Loucy (cell line): ENCODE results near the gene PLIN5.

Source experiments
- H2AFZ ChIP-seq: fragments of 200-600 bp; sonication (generic); 2 replicates; pipeline ENCODE4 v1.6.0; 2016; ENCODE audit warnings: antibody characterized with exemption, mild to moderate bottlenecking, low read length, moderate library complexity
- H3F3A ChIP-seq: fragments of 200-600 bp; 2 replicates; pipeline ENCODE4 v1.6.0; 2016; ENCODE audit warnings: antibody characterized with exemption, low read depth, mild to moderate bottlenecking
- H3K27me3 ChIP-seq: fragments of 200-600 bp; sonication (generic); 2 replicates; pipeline ENCODE4 v1.6.1; 2014; ENCODE audit warnings: low read length, mild to moderate bottlenecking; ENCODE audit not compliant: insufficient read depth, poor library complexity, severe bottlenecking
- H3K36me3 ChIP-seq: fragments of 200-600 bp; sonication (generic); 2 replicates; pipeline ENCODE4 v1.6.1; 2016; ENCODE audit warnings: low read length; ENCODE audit not compliant: insufficient read depth
- H3K4me1 ChIP-seq: fragments of 200-600 bp; sonication (generic); 2 replicates; pipeline ENCODE4 v1.5.1; 2014; ENCODE audit warnings: low read length, mild to moderate bottlenecking; ENCODE audit not compliant: insufficient read depth, poor library complexity, severe bottlenecking
- H3K4me2 ChIP-seq: fragments of 200-600 bp; sonication (generic); 2 replicates; pipeline ENCODE4 v1.6.0; 2014; ENCODE audit warnings: antibody characterized with exemption, low read length, low read depth, mild to moderate bottlenecking; ENCODE audit not compliant: poor library complexity, severe bottlenecking
- H3K4me3 ChIP-seq: fragments of 200-600 bp; sonication (generic); 2 replicates; pipeline ENCODE4 v1.5.1; 2014; ENCODE audit warnings: low read length, mild to moderate bottlenecking, mixed read lengths; ENCODE audit not compliant: poor library complexity, severe bottlenecking
- H3K79me2 ChIP-seq: fragments of 200-600 bp; sonication (generic); 2 replicates; pipeline ENCODE4 v1.6.1; 2014; ENCODE audit warnings: low read length; ENCODE audit not compliant: insufficient read depth
- H3K9ac ChIP-seq: fragments of 200-600 bp; sonication (generic); 2 replicates; pipeline ENCODE4 v1.6.0; 2014; ENCODE audit warnings: mild to moderate bottlenecking, low read depth, low read length, moderate library complexity; ENCODE audit not compliant: poor library complexity, severe bottlenecking
- H3K9me2 ChIP-seq: fragments of 200-600 bp; sonication (generic); replicated peaks from 2 replicates; pipeline ENCODE4 v1.6.1; 2016; ENCODE audit warnings: low read depth, low read length, mixed read lengths
- H3K9me3 ChIP-seq: fragments of 200-600 bp; sonication (generic); 2 replicates; pipeline ENCODE4 v1.6.1; 2014; ENCODE audit warnings: mild to moderate bottlenecking, antibody characterized with exemption, low read length, low read depth; ENCODE audit not compliant: insufficient read depth
- H4K20me1 ChIP-seq: fragments of 200-600 bp; sonication (generic); 2 replicates; pipeline ENCODE4 v1.6.0; 2014; ENCODE audit warnings: antibody characterized with exemption, low read length, mild to moderate bottlenecking; ENCODE audit not compliant: insufficient read depth, poor library complexity, severe bottlenecking
- EZH2phosphoT487 ChIP-seq: fragments of 200-600 bp; IDR thresholded peaks from 2 replicates; pipeline ENCODE4 v1.6.1; 2018; ENCODE audit warnings: antibody characterized with exemption, mild to moderate bottlenecking, moderate library complexity, borderline replicate concordance
- TF ChIP-seq, protein P1 (sequence below): fragments of 200-600 bp; sonication (generic); conservative IDR thresholded peaks from 2 replicates; pipeline ENCODE4 v1.5.1; 2014; ENCODE audit warnings: mild to moderate bottlenecking, antibody characterized with exemption, low read length

Gene PLIN5

DNA sequence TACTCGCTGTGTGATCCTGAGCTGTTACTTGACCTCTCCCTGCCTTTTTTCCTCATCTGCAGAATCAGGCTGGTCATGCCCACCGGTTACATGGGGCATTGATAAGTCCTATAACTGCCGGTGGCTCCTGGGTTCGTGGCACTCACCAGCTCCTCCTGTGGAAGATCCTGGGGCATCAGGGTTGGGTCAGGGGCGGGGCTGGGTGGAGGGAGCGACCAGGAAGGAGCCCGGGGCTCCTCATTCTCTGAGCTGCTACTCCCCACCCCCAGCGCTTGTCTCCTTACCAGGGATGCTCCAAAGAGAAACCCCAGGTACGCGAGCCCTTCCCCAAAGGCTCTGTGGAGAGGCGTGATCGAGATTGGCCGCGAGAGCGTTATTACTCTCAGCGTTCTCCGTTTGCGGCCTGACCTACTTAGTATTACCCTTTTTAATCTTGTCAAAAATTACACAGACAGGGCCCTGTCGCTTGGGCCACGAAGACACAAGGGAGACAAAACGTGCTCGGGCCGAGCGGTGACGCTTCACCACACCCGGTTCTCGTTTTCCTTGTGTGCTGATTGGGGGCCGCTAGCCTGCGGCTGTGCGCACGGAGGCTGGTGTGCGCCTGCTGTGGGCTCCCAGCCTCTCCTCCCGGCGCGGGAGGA lies 52.2 kb downstream of the PLIN5 start:
- Histone ChIP-seq H3K9me2 (no peaks in the 10 kb centered on the region), H3K4me3 (no peak overlapping the region), H3K79me2 (no peaks in the 10 kb centered on the region), H3K9me3 (no peaks in the 10 kb centered on the region), H3K27me3 (no peaks in the 10 kb centered on the region), H3K4me1 (no peaks in the 10 kb centered on the region), H3F3A (no peaks in the 10 kb centered on the region), H2AFZ (no peak overlapping the region), H3K4me2 (no peak overlapping the region), H3K36me3 (peaks cover 3% of the 10 kb centered on the region; the same call in 1 of the 2 replicates), H4K20me1 (no peaks in the 10 kb centered on the region), H3K9ac (no peak overlapping the region)
- TF ChIP-seq, protein P1, sequence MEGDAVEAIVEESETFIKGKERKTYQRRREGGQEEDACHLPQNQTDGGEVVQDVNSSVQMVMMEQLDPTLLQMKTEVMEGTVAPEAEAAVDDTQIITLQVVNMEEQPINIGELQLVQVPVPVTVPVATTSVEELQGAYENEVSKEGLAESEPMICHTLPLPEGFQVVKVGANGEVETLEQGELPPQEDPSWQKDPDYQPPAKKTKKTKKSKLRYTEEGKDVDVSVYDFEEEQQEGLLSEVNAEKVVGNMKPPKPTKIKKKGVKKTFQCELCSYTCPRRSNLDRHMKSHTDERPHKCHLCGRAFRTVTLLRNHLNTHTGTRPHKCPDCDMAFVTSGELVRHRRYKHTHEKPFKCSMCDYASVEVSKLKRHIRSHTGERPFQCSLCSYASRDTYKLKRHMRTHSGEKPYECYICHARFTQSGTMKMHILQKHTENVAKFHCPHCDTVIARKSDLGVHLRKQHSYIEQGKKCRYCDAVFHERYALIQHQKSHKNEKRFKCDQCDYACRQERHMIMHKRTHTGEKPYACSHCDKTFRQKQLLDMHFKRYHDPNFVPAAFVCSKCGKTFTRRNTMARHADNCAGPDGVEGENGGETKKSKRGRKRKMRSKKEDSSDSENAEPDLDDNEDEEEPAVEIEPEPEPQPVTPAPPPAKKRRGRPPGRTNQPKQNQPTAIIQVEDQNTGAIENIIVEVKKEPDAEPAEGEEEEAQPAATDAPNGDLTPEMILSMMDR: no peak
- TF ChIP-seq EZH2phosphoT487: no peak

DNA sequence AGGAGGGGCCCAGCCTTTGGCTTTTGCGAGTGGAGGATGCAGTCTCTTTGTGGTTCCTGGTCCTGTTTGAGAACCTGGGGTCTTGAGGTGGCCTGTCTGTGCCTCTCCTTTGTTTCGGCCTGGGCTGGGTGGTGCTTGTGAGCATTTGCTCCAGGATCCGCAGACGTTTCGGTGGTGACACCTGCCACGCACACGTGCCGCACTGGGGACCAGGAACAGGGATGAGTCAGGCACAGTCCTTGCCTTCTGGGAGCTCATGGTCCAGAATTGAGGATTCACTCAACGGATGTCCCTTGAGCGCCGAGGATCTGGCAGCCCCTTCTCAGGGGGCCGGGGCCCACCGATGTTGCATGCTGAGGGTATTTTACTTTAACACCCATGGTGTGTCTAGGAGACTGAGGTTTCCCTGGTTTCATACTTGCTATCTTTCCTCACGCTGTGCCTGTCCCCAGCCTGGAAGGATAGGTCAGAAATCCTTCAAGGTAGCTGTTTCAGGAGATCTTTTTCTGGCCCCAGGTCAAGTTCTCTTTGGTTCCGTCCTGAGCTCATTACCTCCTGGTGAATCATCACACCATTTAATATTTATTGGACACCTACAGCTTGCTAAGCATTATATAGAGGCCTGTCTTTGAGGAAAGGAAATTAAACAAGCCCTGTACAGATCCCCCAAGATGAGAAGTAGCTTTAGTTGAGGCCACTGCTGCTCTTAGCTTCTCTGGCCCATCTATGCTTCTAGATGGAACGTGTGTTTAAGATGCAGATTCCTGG lies 57.8 kb downstream of the PLIN5 start:
- no peaks in the 10 kb centered on the region for H3K9me3 ChIP-seq
- H3K36me3 ChIP-seq: peaks cover 16% of the 10 kb centered on the region; the same call in 1 of the 2 replicates
- H3K4me2 ChIP-seq: no peak overlapping the region

DNA sequence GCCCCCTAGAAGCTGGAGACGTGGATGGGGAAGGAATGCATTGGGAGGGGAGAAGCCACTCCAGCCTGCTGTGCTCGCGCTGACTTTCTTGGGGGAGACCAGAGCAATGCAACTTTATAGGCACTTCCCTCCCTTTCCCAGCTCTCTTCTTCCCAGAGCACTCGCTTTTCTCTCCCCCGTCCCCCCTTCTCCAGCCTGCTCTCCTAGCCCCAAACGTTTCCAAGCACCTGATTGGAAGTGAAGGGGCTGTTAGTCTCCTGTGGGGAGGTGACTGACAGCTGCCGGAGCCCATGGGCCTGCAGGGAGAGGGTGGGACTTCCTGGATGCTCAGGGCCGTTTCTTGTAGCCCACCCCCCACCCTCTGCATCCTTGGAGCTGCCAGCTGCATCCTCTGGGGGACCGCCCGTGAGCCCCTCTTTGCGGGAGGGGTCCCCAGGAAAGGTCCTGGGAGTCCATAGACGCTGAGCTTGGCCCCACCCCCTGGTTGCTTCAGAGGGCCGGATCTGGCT lies 60.5 kb downstream of the PLIN5 start:
- peak overlapping the region; percentile 79 for H3K4me2 ChIP-seq

More for the DNA sequence above, 57.8 kb downstream of the PLIN5 start:
- H3K27me3 ChIP-seq: no peaks in the 10 kb centered on the region
- peaks cover 11% of the 10 kb centered on the region for H3K4me1 ChIP-seq
- peaks cover 40% of the 10 kb centered on the region for H3K79me2 ChIP-seq
- H4K20me1 ChIP-seq: peaks cover 33% of the 10 kb centered on the region
- no peak overlapping the region for H2AFZ ChIP-seq
- H3K9me2 ChIP-seq: no peaks in the 10 kb centered on the region
- TF ChIP-seq, protein P1: no peak
- no peak for TF ChIP-seq EZH2phosphoT487
- H3K9ac ChIP-seq: no peak overlapping the region
- H3K4me3 ChIP-seq: no peak overlapping the region
- H3F3A ChIP-seq: no peaks in the 10 kb centered on the region

More for the DNA sequence above, 60.5 kb downstream of the PLIN5 start:
- Histone ChIP-seq H3K36me3 (peaks cover 16% of the 10 kb centered on the region; the same call in 1 of the 2 replicates), H3K4me1 (peaks cover 11% of the 10 kb centered on the region), H3K9ac (peak overlapping the region; percentile 94), H3K27me3 (no peaks in the 10 kb centered on the region), H3K9me2 (no peaks in the 10 kb centered on the region), H3F3A (0 out of 2 replicates have a peak, but pooled peaks cover 4% of the 10 kb centered on the region), H3K79me2 (peaks cover 40% of the 10 kb centered on the region), H4K20me1 (peaks cover 33% of the 10 kb centered on the region), H2AFZ (peak overlapping the region; percentile 13), H3K9me3 (no peaks in the 10 kb centered on the region), H3K4me3 (peak overlapping the region; percentile 80)
- TF ChIP-seq, protein P1: no peak
- TF ChIP-seq EZH2phosphoT487: no peak
